ENCODE results near the gene KAT2B.

The KAT2B gene

GRCh38 chr3:20147361-20147760, 107.1 kb downstream of the KAT2B start:
- H3K4me1 Mint-ChIP-seq, result no peaks in the 10 kb centered on the region
- no peaks in the 10 kb centered on the region for H3K9me3 Mint-ChIP-seq
- no peak overlapping the region for H3K4me3 Mint-ChIP-seq
- H3K27ac Mint-ChIP-seq, result no peak overlapping the region
- H3K27me3 Mint-ChIP-seq, result no peaks in the 10 kb centered on the region
- peaks cover 33% of the 10 kb centered on the region for H3K36me3 Mint-ChIP-seq (ENCODE audit: low read depth)
- DNase-seq (no peak), ATAC-seq (no peak)

- H3K36me3 Mint-ChIP-seq (ENCODE audit: low read depth), result peaks cover 23% of the 10 kb centered on the region
- H3K4me3 Mint-ChIP-seq, result no peak overlapping the region
- H3K27me3 Mint-ChIP-seq, result no peaks in the 10 kb centered on the region
- no peak overlapping the region for H3K27ac Mint-ChIP-seq
- no peaks in the 10 kb centered on the region for H3K4me1 Mint-ChIP-seq
- H3K9me3 Mint-ChIP-seq, result no peaks in the 10 kb centered on the region
- ATAC-seq (no peak), DNase-seq (no peak)
These were observed 108.2 kb downstream of the KAT2B start for GRCh38 chr3:20148466-20148865.

- Mint-ChIP-seq H3K27me3 (no peaks in the 10 kb centered on the region), H3K27ac (no peak overlapping the region), H3K4me1 (no peaks in the 10 kb centered on the region), H3K36me3 (ENCODE audit: low read depth) (peaks cover 18% of the 10 kb centered on the region), H3K4me3 (no peak overlapping the region), H3K9me3 (no peaks in the 10 kb centered on the region)
- DNase-seq (no peak), ATAC-seq (no peak)
These were observed 113.8 kb downstream of the KAT2B start for GRCh38 chr3:20154078-20154477.

GRCh38 chr3:20154928-20155327, 114.7 kb downstream of the KAT2B start:
- H3K4me3 Mint-ChIP-seq, result no peak overlapping the region
- H3K9me3 Mint-ChIP-seq, result no peaks in the 10 kb centered on the region
- H3K4me1 Mint-ChIP-seq, result peaks cover 4% of the 10 kb centered on the region
- ATAC-seq (no peak), DNase-seq (no peak)
- no peak overlapping the region for H3K27ac Mint-ChIP-seq
- H3K36me3 Mint-ChIP-seq (ENCODE audit: low read depth), result peaks cover 16% of the 10 kb centered on the region
- H3K27me3 Mint-ChIP-seq, result no peaks in the 10 kb centered on the region

- H3K4me3 Mint-ChIP-seq, result no peak overlapping the region
- ATAC-seq (no peak), DNase-seq (no peak)
- H3K4me1 Mint-ChIP-seq, result peaks cover 18% of the 10 kb centered on the region
- peaks cover 27% of the 10 kb centered on the region for H3K36me3 Mint-ChIP-seq (ENCODE audit: low read depth)
- H3K9me3 Mint-ChIP-seq, result no peaks in the 10 kb centered on the region
- H3K27me3 Mint-ChIP-seq, result no peaks in the 10 kb centered on the region
- H3K27ac Mint-ChIP-seq, result no peak overlapping the region
These were observed 120.0 kb downstream of the KAT2B start for GRCh38 chr3:20160230-20160629.

GRCh38 chr3:20161714-20162113, 121.5 kb downstream of the KAT2B start:
- DNase-seq (no peak), ATAC-seq (no peak)
- Mint-ChIP-seq H3K4me1 (peaks cover 18% of the 10 kb centered on the region), H3K9me3 (no peaks in the 10 kb centered on the region), H3K27me3 (no peaks in the 10 kb centered on the region), H3K36me3 (ENCODE audit: low read depth) (peaks cover 33% of the 10 kb centered on the region), H3K27ac (no peak overlapping the region), H3K4me3 (no peak overlapping the region)

- DNase-seq, result no peak
- Mint-ChIP-seq H3K27ac (no peak overlapping the region), H3K36me3 (ENCODE audit: low read depth) (peaks cover 57% of the 10 kb centered on the region), H3K27me3 (no peaks in the 10 kb centered on the region), H3K4me3 (no peak overlapping the region), H3K4me1 (no peaks in the 10 kb centered on the region), H3K9me3 (no peaks in the 10 kb centered on the region)
- no peak for ATAC-seq
These were observed 133.7 kb downstream of the KAT2B start for GRCh38 chr3:20173844-20174410.

GRCh38 chr3:20181276-20181675, 141.0 kb downstream of the KAT2B start:
- DNase-seq, result no peak
- no peak for ATAC-seq
- H3K9me3 Mint-ChIP-seq, result no peaks in the 10 kb centered on the region
- H3K27me3 Mint-ChIP-seq, result no peaks in the 10 kb centered on the region
- H3K36me3 Mint-ChIP-seq (ENCODE audit: low read depth), result peaks cover 40% of the 10 kb centered on the region
- no peak overlapping the region for H3K27ac Mint-ChIP-seq
- no peaks in the 10 kb centered on the region for H3K4me1 Mint-ChIP-seq
- no peak overlapping the region for H3K4me3 Mint-ChIP-seq

GRCh38 chr3:20182206-20182605, 142.0 kb downstream of the KAT2B start:
- H3K9me3 Mint-ChIP-seq, result no peaks in the 10 kb centered on the region
- ATAC-seq (no peak), DNase-seq (no peak)
- H3K27me3 Mint-ChIP-seq, result no peaks in the 10 kb centered on the region
- no peak overlapping the region for H3K4me3 Mint-ChIP-seq
- peaks cover 38% of the 10 kb centered on the region for H3K36me3 Mint-ChIP-seq (ENCODE audit: low read depth)
- no peak overlapping the region for H3K27ac Mint-ChIP-seq
- H3K4me1 Mint-ChIP-seq, result no peaks in the 10 kb centered on the region

- DNase-seq, result peak; percentile 4
- peaks cover 19% of the 10 kb centered on the region for H3K36me3 Mint-ChIP-seq (ENCODE audit: low read depth)
- no peaks in the 10 kb centered on the region for H3K4me1 Mint-ChIP-seq
- no peak overlapping the region for H3K27ac Mint-ChIP-seq
- H3K9me3 Mint-ChIP-seq, result no peaks in the 10 kb centered on the region
- no peaks in the 10 kb centered on the region for H3K27me3 Mint-ChIP-seq
- H3K4me3 Mint-ChIP-seq, result no peak overlapping the region
- no peak for ATAC-seq
These were observed 145.1 kb downstream of the KAT2B start for GRCh38 chr3:20185331-20185678.

- Mint-ChIP-seq H3K4me3 (no peak within 1 kb of the TSS), H3K27ac (no peak within 1 kb of the TSS), H3K27me3 (no peaks in the 10 kb centered on the region), H3K9me3 (no peaks in the 10 kb centered on the region), H3K36me3 (ENCODE audit: low read depth) (peaks cover 16% of the 10 kb centered on the region), H3K4me1 (no peaks in the 10 kb centered on the region)
- ATAC-seq, result peak; percentile 96
- DNase-seq, result peak; percentile 100
These were observed 145.7 kb downstream of the KAT2B start, which contains the start of gene SGO1 for GRCh38 chr3:20185679-20186599. SGO1 (minus strand) TSS chr3:20186206; CDS start chr3:20184027, 2,179 bp downstream.

- H3K9me3 Mint-ChIP-seq, result no peaks in the 10 kb centered on the region
- DNase-seq, result no peak
- H3K4me3 Mint-ChIP-seq, result no peak overlapping the region
- no peaks in the 10 kb centered on the region for H3K27me3 Mint-ChIP-seq
- H3K4me1 Mint-ChIP-seq, result no peaks in the 10 kb centered on the region
- ATAC-seq, result no peak
- H3K36me3 Mint-ChIP-seq (ENCODE audit: low read depth), result peaks cover 16% of the 10 kb centered on the region
- H3K27ac Mint-ChIP-seq, result no peak overlapping the region
These were observed 146.4 kb downstream of the KAT2B start for GRCh38 chr3:20186600-20187004.

- Mint-ChIP-seq H3K4me1 (no peaks in the 10 kb centered on the region), H3K27me3 (no peaks in the 10 kb centered on the region), H3K4me3 (no peak overlapping the region), H3K36me3 (ENCODE audit: low read depth) (no peaks in the 10 kb centered on the region), H3K9me3 (no peaks in the 10 kb centered on the region), H3K27ac (no peak overlapping the region)
- ATAC-seq (no peak), DNase-seq (no peak)
These were observed 150.7 kb downstream of the KAT2B start for GRCh38 chr3:20190991-20191390.

- Mint-ChIP-seq H3K9me3 (no peaks in the 10 kb centered on the region), H3K4me3 (no peak overlapping the region), H3K36me3 (ENCODE audit: low read depth) (no peaks in the 10 kb centered on the region), H3K4me1 (peaks cover 5% of the 10 kb centered on the region), H3K27me3 (peaks cover 3% of the 10 kb centered on the region), H3K27ac (no peak overlapping the region)
- ATAC-seq, result no peak
- no peak for DNase-seq
These were observed 154.7 kb downstream of the KAT2B start for GRCh38 chr3:20194793-20195460.

- H3K4me3 Mint-ChIP-seq, result no peak overlapping the region
- no peaks in the 10 kb centered on the region for H3K36me3 Mint-ChIP-seq (ENCODE audit: low read depth)
- H3K27me3 Mint-ChIP-seq, result peaks cover 3% of the 10 kb centered on the region
- no peak overlapping the region for H3K27ac Mint-ChIP-seq
- DNase-seq (no peak), ATAC-seq (no peak)
- no peaks in the 10 kb centered on the region for H3K9me3 Mint-ChIP-seq
- peaks cover 5% of the 10 kb centered on the region for H3K4me1 Mint-ChIP-seq
These were observed 157.5 kb downstream of the KAT2B start for GRCh38 chr3:20197775-20198174.

All from activated naive CD8-positive, alpha-beta T cell treated with anti-CD3 and anti-CD28 coated beads, Interleukin-2, amount 50 U/mL, for 24 hours (primary cell).